GM19463 (cell line): ENCODE data around the gene TFCP2L1.

Experiments used
- ATAC-seq: cut with Tn5 transposase; IDR thresholded peaks from one replicate; pipeline ENCODE4 v1.9.1; 2021; ENCODE audit warnings: mild to moderate bottlenecking, moderate library complexity; ENCODE audit not compliant: unreplicated experiment

TFCP2L1 gene

GRCh38 chr2:121297217-121297830 is 12.3 kb upstream of the TFCP2L1 start:
- ATAC-seq = no peak

- no peak for ATAC-seq
Observed at GRCh38 chr2:121295911-121296650, 11.1 kb upstream of the TFCP2L1 start.

DNA sequence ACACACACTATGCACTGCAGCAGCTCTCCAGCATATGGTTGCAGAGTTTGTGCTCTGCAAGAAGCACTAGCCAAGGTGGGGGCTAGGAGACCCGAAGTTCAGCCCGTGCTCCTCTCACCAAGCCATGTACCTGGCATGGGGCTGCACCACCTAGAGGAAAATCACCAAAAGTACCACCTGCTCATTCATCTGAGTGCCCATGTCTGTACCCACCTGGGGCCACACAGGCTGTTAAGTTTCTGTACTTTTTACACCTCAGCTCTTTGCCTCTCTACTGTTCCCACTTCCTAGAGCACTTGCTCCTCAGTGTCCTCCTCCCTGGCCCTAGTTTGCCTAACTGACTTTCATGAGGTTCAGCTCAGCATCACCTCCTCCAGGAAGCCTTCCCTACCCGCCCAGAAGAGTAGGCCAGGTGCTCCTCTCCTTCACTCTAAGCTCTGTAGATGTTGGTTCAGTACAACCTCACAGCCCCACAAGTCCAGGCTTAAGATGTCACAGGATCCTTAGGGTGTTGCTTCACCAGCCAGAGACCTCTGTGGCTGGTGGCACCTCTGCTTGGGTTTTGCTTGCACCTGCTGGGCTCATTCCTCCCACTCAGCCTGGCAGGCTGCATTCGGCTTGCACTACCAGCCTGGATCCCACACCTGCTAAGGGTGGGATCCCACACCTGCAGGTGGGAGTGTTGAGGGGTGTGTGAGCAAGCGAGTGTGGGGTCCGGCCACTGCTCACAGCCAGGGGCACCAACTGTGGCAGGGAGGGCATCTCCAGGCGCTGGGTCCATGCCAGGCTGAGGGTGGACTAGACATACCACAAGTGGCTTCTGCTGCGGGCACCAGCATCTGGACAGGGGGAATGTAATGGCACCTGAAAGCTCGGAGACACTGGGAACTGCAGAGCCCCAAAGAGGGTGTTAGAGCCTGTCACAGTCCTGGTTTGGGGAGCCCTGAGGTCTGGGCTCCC is 10.2 kb upstream of the TFCP2L1 start:
- ATAC-seq = no peak

DNA sequence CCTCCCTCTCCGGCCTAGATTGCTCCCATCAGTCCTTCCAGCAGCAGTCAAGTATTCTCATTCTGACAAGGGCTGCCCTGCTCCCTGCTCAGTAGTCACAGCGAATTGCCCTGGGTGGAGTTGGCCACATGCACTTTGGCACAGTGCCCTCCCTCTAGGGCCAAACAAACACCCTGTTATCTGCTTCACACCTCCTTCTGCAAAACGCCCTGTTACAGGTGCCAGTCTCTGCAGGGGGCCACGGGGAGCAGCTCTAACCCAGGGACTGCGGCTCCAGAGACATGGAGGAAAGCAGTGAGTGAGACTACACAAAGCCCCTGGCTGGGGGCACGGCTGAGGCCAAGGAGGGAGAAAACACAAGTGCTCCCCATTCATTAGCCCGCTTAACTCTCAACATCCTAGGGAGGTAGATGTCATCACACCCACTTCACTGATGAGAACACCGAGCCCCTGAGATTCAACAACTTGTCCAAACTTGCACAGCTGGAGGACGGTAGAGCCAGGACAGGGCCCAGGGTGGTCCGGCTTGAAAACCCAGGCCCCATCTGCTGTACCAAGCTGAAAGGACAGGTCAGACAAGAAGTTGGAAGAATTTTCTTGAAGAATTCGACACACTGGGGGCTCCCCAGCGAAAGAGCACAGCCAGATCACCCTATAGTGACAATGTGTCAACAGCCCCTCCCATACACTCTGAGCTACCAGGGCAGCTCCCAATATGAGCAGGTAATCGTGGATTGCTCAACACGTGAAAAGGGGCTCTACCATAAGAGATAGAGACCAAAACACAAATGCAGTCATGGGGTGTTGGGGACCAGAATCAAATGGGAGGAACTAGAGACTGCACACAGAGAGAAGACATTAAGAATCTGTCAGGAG is 8.7 kb upstream of the TFCP2L1 start:
- ATAC-seq = no peak

DNA sequence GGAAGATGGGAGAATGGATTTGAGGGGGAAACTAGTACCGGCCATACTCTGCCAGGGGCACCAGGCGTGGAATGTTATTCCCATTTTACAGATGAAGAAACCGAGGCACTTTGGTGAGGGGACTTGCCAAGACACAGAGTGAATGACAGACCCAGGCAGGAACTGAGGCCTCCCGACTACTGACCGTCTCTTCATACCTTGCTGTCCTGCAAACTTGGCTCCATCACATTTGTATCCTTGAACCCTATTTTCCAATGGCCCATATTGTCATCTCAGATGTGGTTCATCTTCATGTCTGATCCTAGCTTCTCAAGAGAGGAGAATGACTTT is 6.2 kb upstream of the TFCP2L1 start:
- no peak for ATAC-seq

DNA sequence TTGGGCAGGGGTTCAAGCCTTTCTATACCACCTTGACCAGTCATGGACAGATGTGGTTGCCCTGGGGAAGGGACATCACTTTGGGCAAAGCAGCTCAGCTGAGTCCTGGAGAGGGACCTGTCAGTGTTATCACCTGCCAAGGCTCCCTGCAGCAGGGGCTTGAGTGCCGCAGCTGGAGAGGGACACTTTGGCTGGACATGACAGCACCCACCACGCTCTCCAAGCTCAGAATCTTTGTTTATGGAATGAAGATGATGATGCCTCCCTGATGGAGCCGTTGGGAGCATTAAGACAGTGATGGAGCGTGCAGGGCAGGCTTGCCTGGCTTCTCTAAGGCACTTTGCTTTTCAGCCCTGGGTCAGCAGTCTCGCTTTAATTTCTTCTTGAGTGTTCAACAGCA is 4.3 kb upstream of the TFCP2L1 start:
- ATAC-seq = no peak

GRCh38 chr2:121288454-121289231 is 3.6 kb upstream of the TFCP2L1 start:
- no peak for ATAC-seq

DNA sequence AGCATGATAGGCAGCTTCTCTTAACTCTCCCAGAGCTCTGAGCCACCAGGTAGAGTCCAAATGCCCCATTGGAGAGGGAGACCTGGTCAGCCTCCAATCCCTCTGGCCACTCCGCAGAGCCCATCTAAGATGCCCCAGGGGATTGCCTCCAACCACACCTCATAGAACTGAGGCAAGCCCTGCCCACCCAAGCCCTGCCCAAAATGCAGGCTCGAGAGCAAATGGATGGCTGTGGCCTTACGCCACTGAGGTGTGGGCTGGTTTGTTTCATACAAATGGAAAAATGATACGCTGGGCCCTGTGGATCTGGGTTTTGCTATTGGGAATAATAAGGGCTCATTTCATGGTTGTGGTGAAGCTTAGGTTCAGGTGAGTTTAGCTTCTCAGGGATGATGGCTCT is 3.0 kb upstream of the TFCP2L1 start:
- no peak for ATAC-seq

DNA sequence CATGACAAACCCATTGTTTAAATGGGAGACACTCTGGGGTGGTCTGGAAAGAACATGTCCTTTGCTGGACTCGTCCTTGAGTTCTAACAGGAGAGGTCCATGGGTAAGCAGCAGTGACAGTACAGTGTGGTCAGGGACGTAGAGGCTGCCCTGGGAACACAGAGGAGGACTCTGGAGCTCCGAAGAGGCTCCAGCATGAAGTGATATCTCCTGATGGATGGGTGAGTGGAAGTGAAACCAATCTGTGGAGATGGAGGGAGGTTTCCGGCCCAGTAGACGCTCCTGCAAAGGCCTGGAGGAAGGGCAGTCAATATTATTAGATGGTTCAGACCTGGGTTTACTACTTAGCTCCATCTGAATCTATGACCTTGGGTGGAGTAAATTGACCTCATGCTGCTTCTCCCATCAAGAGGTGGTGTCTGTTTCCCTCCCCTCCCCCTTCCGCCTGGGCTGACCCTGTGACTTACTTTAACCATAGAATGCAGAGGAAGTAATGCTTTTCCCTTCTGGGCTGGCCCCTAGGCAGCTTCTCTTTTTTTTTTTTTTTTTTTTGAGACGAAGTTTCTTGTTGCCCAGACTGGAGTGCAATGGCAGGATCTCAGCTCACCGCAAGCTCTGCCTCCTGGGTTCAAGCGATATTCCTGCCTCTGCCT is 2.3 kb upstream of the TFCP2L1 start:
- ATAC-seq = no peak

DNA sequence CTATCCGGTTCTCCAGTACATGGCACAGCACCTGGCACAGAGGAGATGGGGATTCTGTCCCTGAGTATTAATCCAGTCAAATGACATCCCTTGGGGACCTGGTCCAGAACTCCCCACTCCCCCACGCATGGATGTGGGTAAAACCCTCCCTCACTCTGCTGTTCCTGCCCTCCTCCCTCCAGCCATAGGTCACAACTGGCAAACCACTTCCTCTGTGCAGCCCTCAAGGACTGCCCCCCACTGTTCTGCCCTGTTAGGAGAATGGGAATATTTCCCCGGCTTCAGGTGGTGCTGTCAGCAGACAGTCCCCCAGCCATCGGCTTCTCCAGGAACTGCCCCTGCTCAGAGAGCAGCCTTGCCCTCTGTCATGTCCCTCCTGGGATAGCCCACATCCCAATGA is 1.5 kb upstream of the TFCP2L1 start:
- ATAC-seq = no peak

DNA sequence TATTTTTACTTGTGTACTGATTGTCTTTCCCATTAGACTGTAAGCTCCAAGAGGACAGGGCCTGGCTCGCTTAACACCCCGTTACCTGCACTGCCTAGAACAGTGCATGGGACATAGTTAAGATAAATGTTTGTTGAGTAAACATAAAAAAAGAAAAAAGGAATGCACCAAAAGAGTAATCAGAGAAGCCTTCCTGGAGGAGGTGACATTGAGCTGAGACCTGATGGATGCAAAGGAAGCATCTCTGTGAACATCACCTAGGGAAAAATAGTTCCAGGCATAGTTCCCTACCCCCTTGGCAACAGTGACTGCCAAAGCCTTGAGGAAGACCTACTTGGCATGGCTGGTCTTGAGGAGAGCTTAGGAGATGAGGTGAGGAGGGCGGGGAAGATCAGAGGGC is 924 bp upstream of the TFCP2L1 start:
- no peak for ATAC-seq

DNA sequence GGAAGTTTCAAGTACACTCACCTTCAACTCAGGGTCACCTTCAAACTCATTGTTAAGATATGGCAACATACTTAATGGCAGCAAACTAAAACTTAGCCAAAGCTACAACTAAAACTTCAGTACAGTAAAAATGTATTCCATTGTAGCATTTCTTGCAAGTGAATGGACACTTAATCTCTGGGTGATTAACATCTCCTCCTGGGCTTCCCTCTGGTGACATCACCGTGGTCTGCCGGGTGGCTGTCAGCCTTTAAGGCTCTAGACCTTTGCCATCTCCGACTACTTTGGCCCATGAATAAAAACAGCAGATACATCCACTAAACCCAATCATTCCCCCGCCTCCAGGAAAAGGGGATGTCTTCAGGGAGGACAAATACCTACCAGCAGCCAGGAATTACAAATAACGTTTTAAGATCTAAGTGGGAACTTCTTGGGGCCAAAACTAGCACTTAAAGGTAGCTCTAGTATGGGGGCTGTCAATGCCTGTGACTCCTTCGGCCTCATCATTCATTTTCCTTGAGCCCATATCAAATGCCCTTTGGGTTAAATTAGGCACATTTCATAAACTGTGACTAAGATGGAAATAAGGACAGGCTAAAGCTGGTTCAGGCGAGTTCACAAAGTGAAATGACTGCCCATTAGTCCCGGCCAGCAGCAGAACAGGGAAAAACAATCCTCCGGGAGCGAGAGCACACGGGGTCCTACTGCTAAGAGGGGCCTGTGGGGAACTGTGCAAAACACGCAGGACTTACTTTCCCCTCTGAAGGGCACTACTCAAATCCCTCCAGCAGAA is 1.1 kb downstream of the TFCP2L1 start:
- ATAC-seq = no peak

- ATAC-seq = no peak
Observed at GRCh38 chr2:121282800-121283385, 2.1 kb downstream of the TFCP2L1 start.

DNA sequence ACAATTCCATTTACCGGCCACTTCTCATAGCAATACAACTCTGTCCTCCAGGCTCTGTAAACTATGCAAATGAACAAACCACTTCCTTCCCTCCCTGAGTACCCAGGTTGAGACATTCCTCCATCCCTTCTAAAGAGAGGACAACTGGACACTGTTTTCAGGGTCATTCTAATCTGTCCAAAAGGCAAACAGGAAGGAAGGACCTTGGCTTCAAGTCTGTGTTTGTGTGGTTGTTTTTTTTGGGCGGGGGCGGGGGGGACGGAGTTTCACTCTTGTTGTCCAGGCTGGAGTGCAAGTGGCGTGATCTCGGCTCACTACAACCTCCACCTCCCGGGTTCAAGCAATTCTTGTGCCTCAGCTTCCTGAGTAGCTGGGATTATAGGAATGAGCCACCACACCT is 3.3 kb downstream of the TFCP2L1 start:
- no peak for ATAC-seq

- ATAC-seq = no peak
Observed at GRCh38 chr2:121281107-121281506, 3.9 kb downstream of the TFCP2L1 start.

GRCh38 chr2:121279476-121280220 is 5.4 kb downstream of the TFCP2L1 start:
- no peak for ATAC-seq

DNA sequence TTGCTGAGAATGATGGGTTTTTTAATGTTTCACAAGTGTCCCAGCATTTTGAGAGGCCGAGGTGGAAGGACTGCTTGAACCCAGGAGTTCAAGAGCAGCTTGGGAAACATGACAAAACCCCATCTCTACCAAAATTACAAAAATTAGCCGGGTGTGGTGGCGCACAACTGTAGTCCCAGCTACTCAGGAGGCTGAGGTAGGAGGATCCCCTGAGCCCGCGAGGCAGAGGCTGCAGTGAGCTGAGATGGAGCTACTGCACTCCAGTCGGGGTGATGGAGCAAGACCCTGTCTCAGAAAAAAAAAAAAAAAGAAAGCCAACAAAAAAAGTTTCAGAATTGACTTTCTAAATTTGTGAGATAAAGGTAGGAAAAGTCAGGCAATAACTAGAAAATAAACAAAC is 8.7 kb downstream of the TFCP2L1 start:
- ATAC-seq = no peak

DNA sequence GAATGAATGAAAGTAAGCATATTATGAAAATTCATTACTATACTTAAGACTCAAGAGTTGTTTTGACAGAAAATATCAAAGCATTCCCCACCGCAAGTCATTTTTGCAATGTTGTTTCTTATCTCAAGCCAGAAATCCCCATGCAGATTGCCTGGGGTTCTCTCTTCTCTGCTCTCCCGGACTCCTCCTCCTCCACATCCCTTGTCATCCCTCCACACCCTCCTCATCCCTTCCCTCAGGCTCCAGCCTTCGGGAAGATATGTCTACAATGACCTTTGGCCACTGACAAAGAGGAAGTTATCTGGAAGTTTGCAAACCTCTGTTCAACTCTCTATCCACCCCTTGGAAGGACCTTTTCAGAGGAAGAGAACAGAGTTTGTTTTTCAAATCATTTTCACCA is 11.9 kb downstream of the TFCP2L1 start:
- no peak for ATAC-seq
